HAP-1 (cell line): Measurements from ENCODE around the gene KISS1.

Experiments
- DNase-seq, 2 experiments: peaks; one replicate each; pipeline ENCODE4 v3.0.0-alpha.2; 2016 to 2020; ENCODE audit warnings: low spot score in 2 of 2
- H3K27me3 ChIP-seq: fragments of 250-450 bp; sonication (Bioruptor Pico); 2 replicates; pipeline ENCODE4 v1.5.1; 2020; ENCODE audit warnings: low read depth, mild to moderate bottlenecking, moderate library complexity
- H3K36me3 ChIP-seq: fragments of 250-450 bp; sonication (Bioruptor Pico); replicated peaks from 2 replicates; pipeline ENCODE4 v1.5.1; 2020; ENCODE audit warnings: mild to moderate bottlenecking
- H3K4me1 ChIP-seq: fragments of 250-450 bp; sonication (Bioruptor Pico); 2 replicates; pipeline ENCODE4 v1.5.1; 2020; ENCODE audit warnings: mild to moderate bottlenecking
- H3K4me3 ChIP-seq: fragments of 250-450 bp; sonication (Bioruptor Pico); 2 replicates; pipeline ENCODE4 v1.5.1; 2020; ENCODE audit warnings: mild to moderate bottlenecking, moderate library complexity
- H3K9me3 ChIP-seq: fragments of 250-450 bp; sonication (Bioruptor Pico); 2 replicates; pipeline ENCODE4 v1.5.1; 2020; ENCODE audit warnings: mild to moderate bottlenecking, moderate library complexity
- in situ Hi-C: fragments of 300-500 bp; cut with MboI; formaldehyde crosslinking; loops from 3 replicates; pipeline ENCODE4 v1.14.3; 2020; ENCODE audit warnings: low sequenced_read_pairs, inconsistent platforms, mixed read lengths

The KISS1 gene

GRCh38 chr1:204152310-204153044 lies 43.8 kb downstream of the KISS1 start:
- H3K4me3 ChIP-seq = peak overlapping the region; percentile 46
- no peak for DNase-seq
- no peaks in the 10 kb centered on the region for H3K36me3 ChIP-seq
- in situ Hi-C loops = loop anchor here (25.0 kb wide), 1 partner anchor 360 kb away; the partner anchor contains the start of gene MDM4
- H3K27me3 ChIP-seq = no peaks in the 10 kb centered on the region
- no peaks in the 10 kb centered on the region for H3K4me1 ChIP-seq
- H3K9me3 ChIP-seq = no peaks in the 10 kb centered on the region

DNA sequence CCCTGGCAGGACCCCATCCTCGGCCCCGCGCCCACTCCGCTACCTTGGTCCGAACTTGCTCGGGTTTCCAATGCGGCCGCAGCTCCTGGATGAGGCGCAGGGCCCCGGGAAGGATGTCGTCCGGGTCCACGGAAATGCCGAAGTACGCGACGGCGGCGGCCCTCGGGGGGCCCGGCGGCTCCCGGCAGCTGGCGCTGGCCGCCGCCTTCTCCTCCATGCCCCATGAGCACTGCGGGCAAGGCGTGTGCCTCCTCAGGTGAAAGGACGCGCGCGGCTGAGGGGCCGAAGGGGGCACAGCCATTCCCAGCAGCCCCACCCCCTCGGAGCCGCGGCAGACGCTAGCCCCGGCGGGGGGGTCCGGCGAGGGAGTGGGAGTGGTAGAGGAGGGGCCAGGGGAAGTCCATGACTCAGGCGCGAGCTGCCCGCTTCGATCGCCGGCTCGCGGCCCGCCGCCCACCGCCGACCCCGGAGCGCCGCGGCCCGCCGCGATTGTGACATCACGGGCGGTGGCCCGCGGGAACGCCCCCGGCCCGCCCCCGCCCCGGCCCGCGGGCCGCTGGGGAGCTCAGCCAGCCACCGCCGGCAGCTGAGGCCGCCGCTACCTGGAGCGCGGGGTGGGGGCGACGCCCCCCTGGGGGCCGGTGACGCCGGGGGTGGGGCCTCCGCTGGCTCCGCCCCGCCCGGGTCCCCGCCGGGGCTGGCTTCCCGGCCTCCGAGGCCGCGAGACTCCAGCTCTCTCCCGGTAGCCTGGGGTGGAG lies 44.6 kb downstream of the KISS1 start, which contains the start of gene ETNK2:
ETNK2 (minus strand) TSS at position 493 of the 758 bp plus-strand sequence; CDS start at position 301, 192 bp downstream.
- peak within 1 kb of the TSS; percentile 52 for H3K4me3 ChIP-seq
- H3K9me3 ChIP-seq = no peaks in the 10 kb centered on the region
- H3K27me3 ChIP-seq = no peaks in the 10 kb centered on the region
- in situ Hi-C loops = loop anchor here (25.0 kb wide), 1 partner anchor 361 kb away; the partner anchor contains the start of gene MDM4
- no peaks in the 10 kb centered on the region for H3K4me1 ChIP-seq
- peak; percentile 43 to 80 for DNase-seq
- no peaks in the 10 kb centered on the region for H3K36me3 ChIP-seq

DNA sequence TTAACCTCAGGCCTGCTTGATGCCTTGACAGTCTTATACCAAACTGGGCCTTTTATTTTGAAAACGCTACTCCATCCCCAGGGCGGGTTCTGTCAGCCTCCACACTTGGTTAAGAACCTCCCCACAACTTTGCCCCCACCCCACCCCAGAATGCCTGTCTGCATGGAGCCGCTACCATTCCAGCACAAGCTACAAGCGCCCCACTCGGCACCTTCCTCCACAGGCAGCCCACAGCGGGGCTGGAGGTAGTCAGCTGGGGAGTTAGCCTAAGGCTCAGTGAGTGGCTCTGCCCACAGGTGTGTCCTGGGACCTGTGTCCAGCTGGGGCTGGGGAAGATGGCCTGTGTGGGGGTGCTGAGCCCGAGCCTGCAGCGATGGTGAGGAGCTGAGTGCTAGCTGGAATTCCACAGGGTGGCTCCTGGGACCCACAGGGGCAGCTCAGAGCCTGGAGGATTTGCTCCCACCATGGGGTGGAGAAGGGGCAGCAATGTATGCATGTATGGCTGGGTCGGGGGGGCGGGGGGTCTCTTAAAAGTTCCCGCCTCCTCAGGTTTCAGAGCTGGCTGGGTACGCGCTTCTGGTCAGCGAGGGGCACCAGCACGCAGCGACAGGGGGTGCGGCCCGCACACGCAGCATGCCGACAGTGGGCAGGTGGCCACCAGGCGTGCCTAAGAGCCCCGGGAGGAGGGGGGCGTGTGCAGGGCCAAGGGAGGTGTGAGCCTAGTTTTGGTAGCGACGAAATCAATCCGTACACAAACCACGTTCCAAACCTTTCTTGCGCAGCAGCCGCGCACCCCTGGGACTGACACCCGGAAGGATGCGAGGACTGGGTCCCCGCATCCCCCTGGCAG lies 45.4 kb downstream of the KISS1 start:
- no peaks in the 10 kb centered on the region for H3K4me1 ChIP-seq
- H3K9me3 ChIP-seq = no peaks in the 10 kb centered on the region
- peak in 1 of 2 experiments; percentile 37 for DNase-seq
- in situ Hi-C loops = loop anchor here (25.0 kb wide), 1 partner anchor 361 kb away; the partner anchor contains the start of gene MDM4
- H3K4me3 ChIP-seq = peak overlapping the region; percentile 52
- no peaks in the 10 kb centered on the region for H3K27me3 ChIP-seq
- no peaks in the 10 kb centered on the region for H3K36me3 ChIP-seq

DNA sequence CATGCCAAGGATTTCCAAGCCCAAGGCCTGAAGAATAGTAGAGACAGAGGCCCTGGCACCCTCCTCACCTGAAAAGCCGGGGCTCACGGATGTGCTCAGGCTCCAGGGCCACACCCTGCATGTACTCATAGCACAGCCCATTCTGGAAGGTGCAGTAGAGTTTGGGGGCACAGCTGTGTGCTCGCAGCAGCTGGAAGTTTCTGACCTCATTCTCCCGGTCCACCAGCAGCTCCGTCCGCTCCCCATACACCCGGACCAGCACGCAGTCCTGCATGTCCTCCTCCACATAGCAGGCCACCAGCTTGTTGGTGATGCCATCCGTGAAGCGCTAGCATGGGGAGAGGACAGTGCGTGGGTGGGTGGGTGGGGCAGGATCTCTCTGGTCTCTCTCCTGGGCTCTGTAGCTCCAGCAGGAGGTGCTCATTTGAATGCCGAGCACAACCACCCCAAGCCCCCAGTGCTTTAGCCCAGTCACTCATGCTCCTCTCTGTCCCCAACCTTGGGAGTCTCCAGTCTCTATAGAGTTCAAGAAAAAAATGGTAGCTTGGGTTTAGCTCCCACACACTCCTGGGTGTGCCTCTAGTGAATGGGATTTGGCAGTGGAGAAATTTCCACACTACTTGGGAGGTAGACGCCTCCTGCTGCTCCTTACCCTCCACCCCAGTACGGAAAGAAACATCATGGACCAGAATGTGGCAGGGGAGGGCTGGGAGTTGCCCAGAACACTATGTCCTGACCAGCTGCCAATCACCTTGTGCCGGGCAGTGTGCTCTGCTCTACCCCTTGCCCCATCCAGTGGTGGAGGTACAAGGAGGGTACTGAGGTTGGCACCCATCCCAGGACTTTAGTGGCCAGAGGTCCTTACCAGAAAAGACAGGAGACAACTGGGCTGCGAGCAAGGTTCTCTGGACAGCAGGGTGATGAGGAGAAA lies 46.4 kb downstream of the KISS1 start:
- Histone ChIP-seq H3K9me3 (no peaks in the 10 kb centered on the region), H3K4me3 (no peak overlapping the region), H3K27me3 (no peaks in the 10 kb centered on the region), H3K36me3 (no peaks in the 10 kb centered on the region), H3K4me1 (no peaks in the 10 kb centered on the region)
- no peak for DNase-seq
- in situ Hi-C loops = loop anchor here (25.0 kb wide), 2 partner anchors 362 to 638 kb away; partner anchors contain the start of gene MDM4

DNA sequence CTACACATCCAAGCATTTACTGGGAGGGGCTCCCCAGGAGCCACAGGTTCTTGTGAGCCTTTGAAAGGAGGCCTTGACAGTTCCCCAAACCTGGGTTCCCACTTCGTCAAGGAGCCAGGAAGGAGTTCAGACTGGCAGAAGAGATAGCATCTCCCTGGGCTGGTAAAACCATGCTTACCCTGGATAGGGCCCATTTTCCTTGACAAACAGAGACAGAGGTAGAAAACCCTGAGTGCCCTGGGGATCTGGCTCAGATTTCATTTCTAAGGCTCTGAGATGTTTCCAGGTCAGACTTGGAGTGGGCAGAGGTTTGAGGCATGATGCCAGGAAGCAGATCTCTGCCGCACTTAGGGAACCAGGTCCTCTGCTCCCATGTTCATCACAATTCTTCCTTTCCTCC lies 47.2 kb downstream of the KISS1 start:
- no peaks in the 10 kb centered on the region for H3K4me1 ChIP-seq
- no peak overlapping the region for H3K4me3 ChIP-seq
- H3K27me3 ChIP-seq = no peaks in the 10 kb centered on the region
- H3K9me3 ChIP-seq = no peaks in the 10 kb centered on the region
- in situ Hi-C loops = loop anchor here (25.0 kb wide), 1 partner anchor 637 kb away; no protein-coding TSS in a partner anchor
- no peak for DNase-seq
- H3K36me3 ChIP-seq = no peaks in the 10 kb centered on the region

DNA sequence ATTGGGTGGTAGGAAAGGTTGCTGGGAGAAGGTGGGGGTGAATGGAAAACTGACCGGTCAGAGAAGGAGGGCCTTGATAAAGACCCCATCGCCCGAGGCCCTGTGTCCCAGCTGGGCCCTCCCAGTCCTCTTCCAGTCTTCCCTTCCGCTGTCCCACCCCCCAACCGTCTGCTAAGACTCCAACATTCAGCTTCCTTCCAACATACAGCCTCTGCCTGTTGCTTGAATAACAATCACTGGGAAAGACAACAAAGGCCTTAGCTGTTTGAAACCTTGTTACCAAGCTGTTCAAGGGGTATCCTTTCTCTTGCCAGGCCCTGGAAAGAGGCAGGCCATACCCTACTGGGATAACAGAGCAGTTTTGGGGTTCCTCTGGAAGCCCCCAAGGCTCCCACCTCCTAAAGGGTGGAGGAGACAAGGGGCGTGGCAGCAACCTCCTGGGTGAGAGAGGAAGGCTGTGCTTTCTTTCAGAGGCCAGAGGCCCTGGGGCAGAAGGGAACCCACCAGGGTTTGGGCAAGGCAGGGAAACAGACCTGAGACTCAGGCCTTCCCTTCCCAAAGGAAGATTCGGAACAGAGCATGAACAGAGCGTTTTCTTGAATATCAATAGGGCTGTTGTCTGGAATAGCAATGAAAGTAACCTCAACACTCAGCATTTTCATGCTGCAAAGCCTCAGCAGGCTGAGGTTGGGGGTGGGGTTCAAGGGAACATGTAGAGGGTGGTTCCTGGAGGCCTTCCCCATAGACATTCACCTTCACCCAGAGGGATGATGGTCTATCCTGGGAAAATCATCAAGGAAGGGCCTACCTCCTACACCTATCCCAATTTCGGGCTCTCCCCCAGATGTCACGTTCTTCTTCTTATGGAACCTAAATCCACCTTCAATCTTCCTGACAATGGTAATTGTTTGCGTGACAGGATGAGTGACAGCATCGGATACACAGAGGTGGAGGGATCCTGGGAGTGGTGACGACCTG lies 48.6 kb downstream of the KISS1 start:
- no peaks in the 10 kb centered on the region for H3K36me3 ChIP-seq
- H3K4me1 ChIP-seq = no peaks in the 10 kb centered on the region
- in situ Hi-C loops = loop anchor here (25.0 kb wide), 1 partner anchor 635 kb away; no protein-coding TSS in a partner anchor
- DNase-seq = no peak
- no peak overlapping the region for H3K4me3 ChIP-seq
- no peaks in the 10 kb centered on the region for H3K9me3 ChIP-seq
- H3K27me3 ChIP-seq = no peaks in the 10 kb centered on the region

DNA sequence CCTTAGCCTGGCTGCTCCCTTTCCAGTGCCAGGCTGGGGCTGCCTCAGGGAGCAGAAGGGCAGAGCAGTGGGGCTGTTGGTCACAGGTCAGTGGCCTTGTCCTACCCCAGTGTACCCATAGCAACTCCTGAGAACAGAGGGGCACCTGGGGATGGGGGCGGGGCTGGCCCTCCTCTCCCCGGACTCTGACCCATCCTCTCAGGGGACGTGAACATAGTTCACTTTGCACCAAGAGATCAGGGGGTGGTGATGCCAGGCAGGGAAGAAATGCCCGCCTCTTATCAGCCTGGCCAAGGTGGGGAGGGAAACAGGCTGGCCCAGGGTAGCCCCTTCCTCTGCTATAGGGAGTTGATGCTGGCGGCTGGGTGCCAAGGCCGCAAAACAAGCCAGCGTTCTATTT lies 49.3 kb downstream of the KISS1 start:
- Histone ChIP-seq H3K27me3 (no peaks in the 10 kb centered on the region), H3K9me3 (no peaks in the 10 kb centered on the region), H3K36me3 (no peaks in the 10 kb centered on the region), H3K4me1 (no peaks in the 10 kb centered on the region), H3K4me3 (no peak overlapping the region)
- DNase-seq = no peak
- in situ Hi-C loops = loop anchor here (25.0 kb wide), 1 partner anchor 635 kb away; no protein-coding TSS in a partner anchor

DNA sequence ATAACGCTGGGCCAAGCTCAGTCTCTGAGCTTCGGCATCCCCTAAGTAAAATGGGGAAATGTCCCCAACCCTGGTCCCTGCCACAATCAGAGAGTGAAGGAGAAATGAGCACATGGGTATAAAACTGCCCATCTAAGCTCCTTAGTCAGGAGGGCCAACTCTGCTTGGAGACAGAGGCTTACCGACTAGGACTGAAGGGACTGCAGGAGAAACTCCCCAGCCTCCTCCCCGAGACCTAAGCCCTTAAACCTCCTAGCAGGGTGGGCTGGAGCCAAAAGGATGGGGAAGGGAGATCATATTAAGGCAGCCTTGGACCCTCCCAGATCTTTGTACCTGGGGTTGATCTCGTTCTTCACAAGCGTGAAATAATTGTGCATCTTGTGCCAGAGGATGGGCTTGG lies 50.0 kb downstream of the KISS1 start:
- in situ Hi-C loops = loop anchor here (25.0 kb wide), 1 partner anchor 634 kb away; no protein-coding TSS in a partner anchor
- H3K4me1 ChIP-seq = no peaks in the 10 kb centered on the region
- H3K9me3 ChIP-seq = no peaks in the 10 kb centered on the region
- no peaks in the 10 kb centered on the region for H3K27me3 ChIP-seq
- H3K4me3 ChIP-seq = no peak overlapping the region
- DNase-seq = no peak
- H3K36me3 ChIP-seq = no peaks in the 10 kb centered on the region

DNA sequence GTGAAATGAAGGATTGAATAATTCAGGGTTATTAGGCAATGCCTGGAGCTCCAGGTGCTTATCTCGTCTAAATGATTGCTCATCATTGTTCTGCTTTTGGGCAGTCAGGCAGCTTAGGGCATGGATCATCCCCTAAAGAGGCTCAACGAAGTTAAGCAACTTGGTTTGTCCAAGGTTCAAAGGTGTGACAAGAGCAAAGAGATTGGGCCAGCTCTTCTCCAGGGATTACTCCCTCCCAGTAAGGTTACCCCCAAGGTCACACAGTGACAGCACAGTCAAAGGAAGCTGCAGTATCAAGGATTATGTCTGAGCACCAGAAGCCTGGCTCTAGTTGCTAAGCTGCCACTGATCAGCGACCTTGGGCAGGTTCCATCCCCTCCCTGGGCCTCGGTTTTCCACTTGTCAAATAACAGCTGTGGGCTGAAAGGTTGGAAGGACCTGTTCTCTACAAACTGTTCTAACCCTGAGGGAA lies 51.2 kb downstream of the KISS1 start:
- Histone ChIP-seq H3K4me1 (no peaks in the 10 kb centered on the region), H3K4me3 (no peak overlapping the region), H3K27me3 (no peaks in the 10 kb centered on the region), H3K36me3 (no peaks in the 10 kb centered on the region), H3K9me3 (no peaks in the 10 kb centered on the region)
- in situ Hi-C loops = loop anchor here (25.0 kb wide), 1 partner anchor 633 kb away; no protein-coding TSS in a partner anchor
- DNase-seq = no peak

DNA sequence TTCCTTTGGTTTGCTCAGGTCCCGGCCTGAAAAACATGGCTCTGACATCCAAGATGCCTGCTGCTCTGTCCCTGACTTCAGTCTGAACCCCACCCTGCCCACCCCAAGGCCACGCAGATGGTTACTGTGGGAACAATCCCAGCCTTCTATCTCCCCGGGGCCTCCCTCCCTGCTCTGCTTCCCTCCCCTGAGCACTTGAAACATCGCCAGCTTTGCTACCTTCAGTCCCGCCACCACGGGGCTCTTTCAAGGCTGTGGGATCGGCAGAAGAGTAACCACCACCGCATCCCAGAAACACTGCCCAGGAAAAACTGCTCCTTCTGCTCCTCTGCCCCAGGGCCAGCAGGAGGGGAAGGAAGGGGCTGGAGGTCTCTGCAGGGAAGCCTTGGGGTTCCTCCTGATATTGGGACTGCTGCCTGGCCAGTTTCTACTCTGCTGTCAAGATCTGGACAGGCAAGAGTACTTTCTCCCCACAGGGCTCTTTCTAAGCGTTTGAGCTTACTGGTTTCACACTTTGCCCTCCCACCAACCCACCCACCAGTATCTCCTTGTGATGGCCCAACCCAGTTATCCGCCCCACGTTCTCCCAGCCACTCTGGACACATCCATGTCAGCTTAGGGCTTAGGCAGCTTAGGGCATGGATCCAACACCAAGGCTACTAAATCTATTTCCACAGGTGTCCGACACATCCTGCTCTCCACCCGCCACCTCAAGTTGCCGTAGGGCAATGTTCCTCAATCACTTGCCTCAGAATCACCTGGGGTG lies 52.8 kb downstream of the KISS1 start:
- in situ Hi-C loops = loop anchor here (25.0 kb wide), 1 partner anchor 631 kb away; no protein-coding TSS in a partner anchor
- DNase-seq = no peak
- no peak overlapping the region for H3K4me3 ChIP-seq
- H3K4me1 ChIP-seq = no peaks in the 10 kb centered on the region
- no peaks in the 10 kb centered on the region for H3K9me3 ChIP-seq
- no peaks in the 10 kb centered on the region for H3K36me3 ChIP-seq
- H3K27me3 ChIP-seq = no peaks in the 10 kb centered on the region
